GM21515 (cell line): Measurements from ENCODE around the gene OLA1.

Experiments
- ATAC-seq: cut with Tn5 transposase; IDR thresholded peaks from one replicate; pipeline ENCODE4 v1.9.1; 2021; ENCODE audit not compliant: unreplicated experiment

The OLA1 gene

DNA sequence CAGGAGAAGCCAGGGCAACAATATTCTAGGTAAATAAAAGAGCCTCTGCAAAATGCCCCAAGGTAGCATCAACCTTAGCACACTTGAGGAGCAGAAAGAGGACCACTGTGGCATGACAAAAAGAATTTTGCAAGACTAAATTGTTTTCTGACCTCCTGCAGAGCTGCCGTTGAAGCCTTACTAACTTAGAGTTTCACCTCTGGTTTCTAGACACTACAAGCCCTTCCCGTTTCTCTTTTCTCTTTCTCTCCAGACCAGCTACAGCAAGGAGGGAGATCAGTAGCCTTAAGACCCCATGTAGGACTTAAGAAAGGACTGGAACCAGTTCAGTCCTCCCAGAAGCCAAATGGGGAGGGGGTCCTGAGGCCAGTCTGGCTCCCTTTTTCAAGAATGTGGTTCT is 209.9 kb downstream of the OLA1 start:
- ATAC-seq, result no peak

DNA sequence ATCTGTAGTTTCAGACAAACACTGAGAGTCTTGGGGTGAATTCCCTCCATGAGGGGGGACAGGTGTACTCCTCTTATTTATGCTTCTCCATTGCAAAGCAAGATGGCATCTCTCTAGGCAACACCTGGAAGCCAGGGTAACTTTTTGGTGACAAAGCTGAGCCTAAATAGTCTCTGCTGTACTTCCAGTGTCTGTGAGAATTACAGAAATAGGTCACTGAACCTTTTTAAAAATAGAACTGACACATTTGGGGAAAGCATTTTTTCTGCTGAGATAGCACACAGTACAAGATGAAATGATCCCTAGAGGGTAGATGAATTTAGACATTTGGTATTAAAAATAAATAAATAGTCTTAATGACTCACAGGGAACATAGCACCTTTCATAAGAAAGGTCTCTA is 211.5 kb downstream of the OLA1 start:
- no peak for ATAC-seq

DNA sequence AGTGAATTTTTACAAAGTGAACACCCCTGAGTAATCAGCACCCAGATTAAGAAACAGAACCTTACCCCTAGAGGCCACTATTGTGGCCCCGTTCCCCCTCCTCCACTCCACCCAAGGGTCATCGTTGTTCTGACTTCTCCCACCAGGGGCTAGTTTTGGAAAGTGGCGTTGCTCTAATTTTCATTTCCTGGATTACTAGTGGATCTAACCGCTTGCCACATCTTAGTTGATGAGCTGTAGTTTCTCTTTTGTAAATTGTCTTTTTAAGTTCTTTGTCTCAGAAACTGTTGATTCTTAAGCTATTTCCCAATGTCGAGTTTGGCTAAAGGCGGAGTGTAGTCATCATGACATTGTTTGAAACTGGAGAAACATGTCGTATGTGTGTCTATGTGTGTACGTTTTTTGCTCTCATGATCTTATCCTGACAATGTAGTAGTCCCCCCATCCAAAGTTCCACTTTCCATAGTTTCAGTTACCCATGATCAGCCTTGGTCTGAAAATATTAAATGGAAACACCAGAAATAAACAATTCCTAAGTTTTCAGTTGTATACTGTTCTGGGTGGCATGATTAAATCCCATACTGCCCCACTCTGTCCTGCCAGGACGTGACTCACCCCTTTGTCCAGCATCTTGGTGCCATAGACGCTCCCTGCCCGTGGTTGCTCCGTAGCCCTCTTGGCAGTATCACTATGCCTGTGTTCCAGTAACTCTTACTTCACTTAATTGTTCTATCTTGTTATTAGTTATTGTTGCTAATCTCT is 212.2 kb downstream of the OLA1 start:
- ATAC-seq, result no peak

DNA sequence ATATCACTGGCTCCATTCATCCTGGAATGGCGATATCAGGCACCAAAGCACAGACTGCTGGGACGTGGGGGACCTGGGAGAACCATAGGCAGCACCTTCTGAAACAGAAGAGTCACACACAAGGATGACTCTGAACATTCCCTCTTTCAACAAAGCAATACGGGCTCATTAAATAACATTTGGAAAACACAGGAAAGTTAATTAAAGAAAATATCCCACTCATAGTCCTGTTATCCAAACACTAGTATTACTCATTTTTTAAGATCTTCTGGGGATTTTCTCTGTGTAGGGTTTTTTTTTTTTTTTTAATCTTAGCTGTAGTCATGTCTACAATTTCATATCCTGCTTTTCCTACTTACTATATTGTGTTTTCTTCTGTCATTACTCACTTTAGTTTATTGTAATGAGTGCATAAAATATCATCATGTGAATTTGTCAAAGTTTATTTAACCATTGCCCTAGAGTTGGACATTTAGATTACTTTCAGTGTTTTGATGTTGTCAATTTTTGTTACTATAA is 213.2 kb downstream of the OLA1 start:
- ATAC-seq, result no peak

DNA sequence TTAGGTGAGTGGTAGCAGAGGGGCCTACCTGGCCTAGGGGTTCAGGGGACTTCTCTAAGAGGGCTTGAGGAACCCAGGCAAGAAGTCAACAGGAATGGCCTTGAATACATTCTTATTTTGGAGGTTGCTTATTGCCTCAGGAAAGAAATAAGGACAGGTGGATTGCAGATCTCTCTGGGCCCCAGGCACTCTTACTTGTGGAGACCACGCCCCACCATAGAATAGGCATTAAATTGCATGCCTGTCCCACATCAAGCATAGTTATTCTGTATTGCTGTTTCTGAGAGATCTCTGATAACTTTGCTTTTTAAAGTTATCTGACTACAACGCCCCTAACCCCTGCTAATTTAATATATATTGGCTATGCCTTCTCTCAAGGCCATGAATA is 215.2 kb downstream of the OLA1 start:
- no peak for ATAC-seq

DNA sequence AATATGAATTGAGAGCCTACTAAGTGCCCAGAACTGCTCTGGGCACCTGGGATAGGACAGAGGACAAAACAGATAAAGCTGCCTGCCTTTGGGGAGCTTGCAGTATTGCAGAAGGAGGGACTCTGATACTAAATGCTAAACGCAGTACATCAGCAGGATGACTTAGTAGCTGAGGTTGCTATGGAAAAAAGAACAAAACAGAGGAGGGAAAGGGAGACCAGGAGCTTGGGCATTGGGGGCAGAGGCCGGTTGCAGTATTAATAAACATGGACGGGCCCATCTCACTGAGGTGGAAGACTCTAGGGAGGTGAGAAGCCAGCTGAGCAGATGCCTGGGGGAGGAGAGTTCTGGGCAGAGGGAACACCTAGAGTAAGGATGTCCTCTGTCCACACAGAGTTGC is 217.1 kb downstream of the OLA1 start:
- no peak for ATAC-seq

DNA sequence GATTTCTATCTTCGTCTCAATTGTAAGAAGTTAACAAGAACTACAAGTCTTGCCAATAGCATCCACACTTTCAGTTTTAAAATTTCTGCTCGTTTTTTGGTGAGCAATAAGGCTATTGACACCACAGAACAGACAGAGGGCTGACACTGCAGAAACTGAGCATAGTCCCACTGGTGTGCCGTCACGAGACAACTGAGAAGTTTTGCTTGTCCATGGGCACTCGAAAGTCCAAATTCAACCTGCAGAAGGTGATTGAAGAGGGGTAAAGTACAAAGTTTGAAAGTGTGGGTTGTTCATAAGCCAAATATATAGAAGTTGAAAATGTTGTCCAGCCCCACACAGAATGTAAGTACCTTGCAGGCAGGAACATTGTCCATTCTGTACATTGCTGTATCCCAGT is 219.4 kb downstream of the OLA1 start:
- no peak for ATAC-seq

DNA sequence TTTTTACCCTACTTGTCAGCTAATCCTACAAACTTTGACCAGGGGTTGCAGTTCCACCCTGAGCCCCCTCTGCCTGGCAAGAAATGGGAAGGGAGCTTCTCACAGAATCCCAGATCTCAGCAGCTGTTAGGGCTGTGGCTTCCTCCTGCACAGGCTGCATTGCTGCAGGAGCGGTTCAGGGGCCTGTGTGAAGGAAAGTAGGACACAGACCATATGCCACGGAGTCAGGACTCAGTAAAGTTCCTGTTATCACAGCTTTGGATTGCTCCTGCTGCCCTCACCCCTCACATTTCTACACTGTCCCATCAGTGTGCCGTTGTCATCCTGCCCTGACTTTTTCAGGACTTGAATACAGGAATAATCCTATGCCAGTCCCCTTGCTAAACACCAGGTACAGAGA is 220.4 kb downstream of the OLA1 start:
- no peak for ATAC-seq

DNA sequence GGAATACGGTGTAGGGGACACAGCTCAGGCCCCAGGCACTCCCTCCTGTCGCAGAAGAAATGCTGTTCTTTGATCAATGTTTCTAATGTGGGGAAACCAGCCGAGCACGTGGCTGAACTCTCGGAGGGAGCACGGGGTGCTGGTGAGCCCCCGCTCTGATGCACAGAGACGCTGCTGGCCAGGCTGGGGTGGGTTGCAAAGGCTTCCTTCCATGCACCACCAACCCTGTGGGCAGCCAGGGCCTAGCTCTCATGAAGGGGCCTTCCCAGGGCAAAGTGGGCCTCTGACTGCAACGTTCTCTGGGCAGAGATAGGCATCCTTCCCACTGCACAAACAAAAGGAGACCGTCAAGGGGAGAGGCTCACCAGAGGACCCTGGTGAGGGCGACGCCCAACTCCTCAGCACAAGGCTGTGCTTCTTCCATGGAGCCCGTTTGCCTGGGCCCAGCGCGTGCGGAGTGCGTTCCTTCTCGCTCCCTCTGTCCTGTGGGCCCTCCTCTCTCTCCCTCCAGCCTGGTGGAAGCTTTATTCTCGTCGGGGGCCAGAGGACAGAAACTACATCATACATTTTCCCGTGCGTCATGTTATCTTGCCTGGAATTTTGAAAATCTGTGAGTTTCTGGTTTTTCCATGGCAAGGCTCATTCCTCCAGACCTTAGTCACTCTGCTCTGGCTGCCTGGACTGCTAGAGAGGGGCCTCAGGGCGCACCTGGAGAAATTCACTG is 222.0 kb downstream of the OLA1 start:
- no peak for ATAC-seq

DNA sequence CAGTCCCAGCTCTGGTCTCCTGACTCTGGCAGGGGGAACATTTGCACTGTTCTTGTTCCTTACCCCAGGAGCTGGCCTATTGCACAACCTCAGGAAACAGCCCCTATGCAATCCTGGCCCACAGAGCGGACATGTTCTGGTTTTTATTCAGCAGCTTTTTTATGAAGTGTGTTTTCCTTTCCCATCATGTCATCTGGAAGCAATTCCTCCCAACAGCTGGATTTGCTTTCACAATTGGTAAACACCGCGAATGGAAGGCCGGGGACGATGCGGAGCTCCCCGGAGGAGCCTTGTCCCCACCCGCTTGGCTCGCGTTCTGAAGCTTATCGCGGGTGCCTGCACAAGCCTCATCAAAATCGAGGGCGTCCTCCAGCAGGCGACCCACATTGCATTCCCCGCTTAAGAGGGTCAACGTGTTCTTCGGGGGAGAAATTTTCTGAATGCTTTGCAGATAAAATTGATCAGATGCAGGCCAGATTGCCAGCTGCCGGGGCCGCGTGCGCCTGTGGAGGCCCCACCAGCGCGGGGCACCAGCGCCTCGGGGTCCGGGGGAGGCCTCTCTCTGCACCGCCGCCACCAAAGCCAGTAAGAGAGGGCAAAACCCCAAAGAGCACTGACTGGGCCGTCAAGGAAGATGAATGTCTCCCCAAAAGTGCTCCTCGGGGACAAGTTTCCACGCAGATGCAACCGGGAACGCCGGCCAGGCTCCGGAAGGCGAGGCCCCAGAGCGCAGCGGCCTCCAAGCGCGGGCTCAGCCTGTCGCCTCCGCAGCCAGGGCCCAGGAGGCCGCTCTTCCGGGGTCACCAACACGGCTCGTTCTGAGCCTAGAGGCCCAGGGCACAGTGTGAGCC is 222.8 kb downstream of the OLA1 start:
- no peak for ATAC-seq

DNA sequence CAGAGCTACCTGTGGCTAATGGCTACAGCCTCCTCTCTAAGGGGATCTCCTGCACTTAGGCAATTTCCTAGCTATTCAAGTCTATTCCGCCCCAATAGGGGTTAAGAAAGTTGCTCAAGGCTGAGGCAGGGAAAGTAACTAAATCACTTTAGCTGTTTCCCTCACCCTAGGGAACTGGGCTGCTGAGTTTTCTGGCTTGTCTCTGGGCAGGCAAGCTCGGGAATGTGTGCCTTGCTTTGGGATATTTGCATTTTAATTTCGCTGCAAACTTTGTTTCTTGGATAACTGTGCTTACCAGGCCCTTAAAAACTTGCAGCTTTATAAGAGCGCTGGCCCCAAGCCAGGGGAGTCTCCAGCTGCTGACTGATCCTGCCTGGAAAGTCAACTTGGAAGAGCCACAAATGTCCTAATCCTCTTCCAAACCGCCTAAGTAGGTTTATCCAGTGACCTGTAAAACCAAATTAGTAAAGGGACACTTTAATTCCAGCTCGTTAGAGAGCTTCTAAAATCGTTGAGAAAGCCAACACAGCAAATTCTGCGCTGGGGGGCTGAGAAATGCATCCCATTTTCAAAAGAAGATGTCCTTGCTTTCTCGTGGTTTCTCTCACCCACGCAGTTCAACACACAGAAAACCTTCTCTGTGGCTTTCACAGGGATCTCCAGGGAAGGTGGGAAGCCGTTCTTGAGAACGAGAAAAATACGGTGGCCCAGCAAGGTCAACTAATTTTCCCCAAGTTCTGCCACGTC is 223.6 kb downstream of the OLA1 start:
- no peak for ATAC-seq

DNA sequence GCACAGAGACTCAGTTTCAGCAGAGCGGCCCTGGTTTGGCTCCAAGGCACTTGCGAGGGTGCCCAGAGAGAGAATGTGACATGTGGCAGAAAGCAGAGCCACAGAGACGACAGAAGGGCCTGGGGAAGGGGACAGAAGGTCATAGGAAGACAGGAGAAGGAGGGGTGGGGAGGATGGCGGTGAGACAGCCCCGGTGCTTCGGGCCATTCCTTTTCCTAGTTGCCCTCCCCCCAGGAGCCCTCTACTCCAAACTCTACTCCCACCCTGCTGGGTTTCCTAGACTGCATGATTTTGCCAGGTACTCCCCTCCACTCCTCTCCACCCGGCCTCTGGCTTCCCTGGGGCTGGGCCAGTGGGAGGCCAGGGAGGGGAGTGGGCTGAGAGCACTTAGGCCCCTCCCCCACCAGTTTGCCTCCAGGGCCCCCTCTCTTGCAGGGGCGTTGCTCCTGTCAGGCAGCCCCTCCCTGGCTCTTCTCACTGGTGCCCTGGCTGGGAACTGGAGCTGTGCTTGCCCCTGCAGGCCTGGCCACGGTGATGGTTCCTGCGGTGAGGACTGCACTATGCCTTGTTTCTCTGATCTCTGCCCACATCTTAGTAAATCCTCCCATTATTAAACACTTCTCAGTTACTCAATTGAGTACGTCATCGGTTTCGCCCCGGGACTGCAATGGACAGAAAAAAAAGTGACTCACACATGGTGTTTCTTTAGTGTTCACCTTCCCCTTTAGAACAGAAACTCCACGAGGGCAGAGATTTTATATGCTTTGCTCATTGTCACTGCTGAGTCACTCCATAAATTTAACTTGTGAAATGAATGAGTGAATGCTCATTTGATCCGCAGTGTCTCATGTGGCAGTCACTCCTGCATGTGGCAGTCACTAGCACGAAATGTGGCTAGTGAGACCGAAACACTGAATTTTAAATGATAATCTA is 224.5 kb downstream of the OLA1 start:
- no peak for ATAC-seq
